K562 (cell line): ENCODE results near the gene PRELID1. TPM values are rescaled to one million over a fixed set of nuclear protein-coding genes. Genes with fewer than 3 reads are reported as not detected.

ENCODE experiments used
- E2F3 ChIP-seq: fragments of 250-450 bp; sonication (Bioruptor Pico); IDR thresholded peaks from 2 replicates; pipeline ENCODE4 v1.4.0; 2020; ENCODE audit warnings: mild to moderate bottlenecking
- GMEB1 ChIP-seq: fragments of 250-450 bp; sonication (Bioruptor Pico); IDR thresholded peaks from 2 replicates; pipeline ENCODE4 v1.4.0; 2020; ENCODE audit warnings: mild to moderate bottlenecking
- VEZF1 ChIP-seq: fragments of 200-800 bp; sonication (Bioruptor generic); IDR thresholded peaks from 2 replicates; pipeline ENCODE4 v1.6.1; 2017; ENCODE audit warnings: missing genetic modification characterization, missing compliant biosample characterization
- ZNF184 ChIP-seq: sonication (generic); formaldehyde crosslinking; IDR thresholded peaks from 2 replicates; pipeline ENCODE4 v1.5.0; 2020; ENCODE audit warnings: missing genetic modification reagents
- ZNF197 ChIP-seq: fragments of 200-800 bp; sonication (Bioruptor generic); IDR thresholded peaks from 2 replicates; pipeline ENCODE4 v1.6.1; 2016; ENCODE audit warnings: low read depth, missing genetic modification characterization, missing compliant biosample characterization
- ZNF77 ChIP-seq: fragments of 250-450 bp; sonication (Bioruptor Pico); IDR thresholded peaks from 2 replicates; pipeline ENCODE4 v1.5.0; 2020
- polyA plus RNA-seq, 8 experiments: library from polyadenylated mRNA; depleted of rRNA in 4 of 8; stranded (reverse) in 5 of 8; unstranded in 3 of 8; fragments of >200 nt; fragmentation: Nextera tagmentation in 2 of 8; fragmentation: Illumina TruSeq in 1 of 8; extraction: Ambion mirVana in 2 of 8; extraction: Trizol in 1 of 8; gene quantifications; 2 replicates each; pipeline versions ENCODE4 v1.2.1 to v1.2.3, GENCODE V29; 2011 to 2014; ENCODE audit warnings: inconsistent platforms in 1 of 8, missing spikeins in 1 of 8
- total RNA-seq, 7 experiments: library from RNA; depleted of rRNA in 6 of 7; stranded (reverse); fragments of >200 nt in 6 of 7; fragmentation: Illumina TruSeq in 2 of 7; extraction: Trizol in 2 of 7; gene quantifications; 2 replicates each; pipeline versions ENCODE4 v1.2.1 to v1.2.3, GENCODE V29; 2011 to 2021; ENCODE audit warnings: low replicate concordance in 1 of 7
- TF ChIP-seq, protein P1 (sequence below): IDR thresholded peaks from 3 replicates; pipeline ENCODE4 v1.6.1; 2011; ENCODE audit warnings: borderline replicate concordance, mild to moderate bottlenecking; ENCODE audit not compliant: insufficient read length, insufficient read depth
- TF ChIP-seq, protein P2 (sequence below): conservative IDR thresholded peaks from 2 replicates; pipeline ENCODE4 v1.6.1; 2011; ENCODE audit warnings: low read depth, mild to moderate bottlenecking, low read length; ENCODE audit not compliant: control insufficient read depth

Gene PRELID1
- total and polyA plus RNA-seq, 9 of the 15 experiments (the other 6 are each of a cell fraction or from before 2014, with no cell fraction given), result 40.1 to 484 (median 340) TPM

DNA sequence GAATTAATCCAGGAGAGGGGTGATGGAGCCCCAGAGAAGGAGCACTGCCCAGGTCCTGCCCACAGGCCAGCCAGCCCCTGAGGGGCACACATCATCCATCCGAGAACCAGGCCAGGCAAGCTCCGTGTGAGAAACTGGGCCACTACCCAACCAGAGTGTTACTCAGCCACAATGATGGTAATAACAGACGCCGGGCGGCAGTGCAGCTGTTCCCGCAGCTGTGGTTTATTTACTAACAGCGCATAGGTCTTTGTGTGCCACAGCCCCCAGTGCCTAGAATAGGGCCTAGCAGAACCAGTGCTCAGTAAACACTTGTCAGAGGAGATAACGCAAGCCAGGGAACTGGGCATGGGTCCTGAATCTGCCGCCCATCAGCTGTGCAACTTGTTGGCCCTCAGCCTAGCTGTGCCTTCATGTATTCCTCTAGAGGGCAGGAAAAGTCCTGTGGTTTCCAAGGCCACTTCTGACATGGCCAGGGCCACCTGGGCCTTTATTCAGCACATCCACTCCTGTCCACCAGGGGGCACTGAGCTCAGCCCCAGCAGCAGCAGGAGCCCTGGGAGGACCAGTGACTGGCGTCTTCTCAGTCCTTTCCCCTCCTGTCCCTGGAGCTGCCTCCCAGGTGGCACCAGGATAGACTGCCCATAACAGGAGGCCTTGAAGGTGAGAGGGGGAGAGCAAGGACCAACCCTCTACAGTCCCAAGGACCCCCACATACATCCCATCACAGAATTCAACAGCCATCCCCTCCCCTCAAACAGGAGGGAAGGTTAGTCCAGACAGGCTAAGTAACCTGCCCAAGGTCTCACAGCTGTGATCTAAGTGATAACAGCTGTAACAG is 6.0 kb downstream of the PRELID1 start (continued):
- TF ChIP-seq, protein P1, sequence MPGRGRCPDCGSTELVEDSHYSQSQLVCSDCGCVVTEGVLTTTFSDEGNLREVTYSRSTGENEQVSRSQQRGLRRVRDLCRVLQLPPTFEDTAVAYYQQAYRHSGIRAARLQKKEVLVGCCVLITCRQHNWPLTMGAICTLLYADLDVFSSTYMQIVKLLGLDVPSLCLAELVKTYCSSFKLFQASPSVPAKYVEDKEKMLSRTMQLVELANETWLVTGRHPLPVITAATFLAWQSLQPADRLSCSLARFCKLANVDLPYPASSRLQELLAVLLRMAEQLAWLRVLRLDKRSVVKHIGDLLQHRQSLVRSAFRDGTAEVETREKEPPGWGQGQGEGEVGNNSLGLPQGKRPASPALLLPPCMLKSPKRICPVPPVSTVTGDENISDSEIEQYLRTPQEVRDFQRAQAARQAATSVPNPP, result no peak
- no peak for TF ChIP-seq ZNF77 (CRISPR knock-in tag)
- no peak for TF ChIP-seq E2F3 (CRISPR knock-in tag)
- TF ChIP-seq GMEB1 (CRISPR knock-in tag), result no peak
- TF ChIP-seq, protein P2, sequence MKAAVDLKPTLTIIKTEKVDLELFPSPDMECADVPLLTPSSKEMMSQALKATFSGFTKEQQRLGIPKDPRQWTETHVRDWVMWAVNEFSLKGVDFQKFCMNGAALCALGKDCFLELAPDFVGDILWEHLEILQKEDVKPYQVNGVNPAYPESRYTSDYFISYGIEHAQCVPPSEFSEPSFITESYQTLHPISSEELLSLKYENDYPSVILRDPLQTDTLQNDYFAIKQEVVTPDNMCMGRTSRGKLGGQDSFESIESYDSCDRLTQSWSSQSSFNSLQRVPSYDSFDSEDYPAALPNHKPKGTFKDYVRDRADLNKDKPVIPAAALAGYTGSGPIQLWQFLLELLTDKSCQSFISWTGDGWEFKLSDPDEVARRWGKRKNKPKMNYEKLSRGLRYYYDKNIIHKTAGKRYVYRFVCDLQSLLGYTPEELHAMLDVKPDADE, result no peak
- no peak for TF ChIP-seq ZNF184 (CRISPR knock-in tag)
- TF ChIP-seq ZNF197, result no peak
- TF ChIP-seq VEZF1, result no peak
- TF ChIP-seq, all 486 proteins: peak for 50
